ENCODE measurements around the gene TRIM45. TPM values are rescaled to one million over a fixed set of nuclear protein-coding genes. Genes with fewer than 3 reads are reported as not detected.
A peak's percentile ranks its signal among the peaks of the same experiment; 100 is the strongest.
"Not testable (repeated sequence)": the region's sequence is repeated elsewhere in the genome, so short reads cannot be mapped to it uniquely, and the experiment has no call there.

Gene TRIM45
- total and polyA plus RNA-seq, 7 donors, result 3.3 to 25.4 (median 10.9) TPM

GRCh38 chr1:117104986-117105385 is 16.6 kb downstream of the TRIM45 start:
- ATAC-seq (no peak), DNase-seq (no peak)
- peaks cover 8 to 51% of the 10 kb centered on the region in 2 donors for H3K36me3 ChIP-seq (ENCODE audit: insufficient read depth in 1 of 2, low read depth in 1 of 2)
- no peaks in the 10 kb centered on the region for H3K27me3 ChIP-seq (ENCODE audit: insufficient read depth in 3 of 3, low read length in 2 of 3)
- intact Hi-C loops (cut with DNase I), result no loop called here
- TF ChIP-seq CTCF (IDR thresholded peaks at IDR 0.05), result no peak
- no peaks in the 10 kb centered on the region for H3K4me1 ChIP-seq
- H3K9me3 ChIP-seq, result no peaks in the 10 kb centered on the region
- H3K27ac ChIP-seq, result no peak overlapping the region
- WGBS, 3 donors, result 56 to 68% (median 58%) methylated on average over 3 of the region's 3 CpGs
- H3K4me3 ChIP-seq, result no peak overlapping the region

GRCh38 chr1:117101858-117102257 is 19.7 kb downstream of the TRIM45 start:
- H3K27me3 ChIP-seq (ENCODE audit: insufficient read depth in 3 of 3, low read length in 2 of 3); ATAC-seq; H3K27ac ChIP-seq; H3K9me3 ChIP-seq; DNase-seq; H3K4me3 ChIP-seq; intact Hi-C loops (cut with DNase I): not testable (repeated sequence)
- 95 to 99% (median 96%) methylated on average over 3 of the region's 3 CpGs for WGBS, 3 donors
- peaks cover 0 to 20% of the 10 kb centered on the region in 2 donors for H3K36me3 ChIP-seq (ENCODE audit: insufficient read depth in 1 of 2, low read depth in 1 of 2)
- H3K4me1 ChIP-seq, result peaks cover 20% of the 10 kb centered on the region

GRCh38 chr1:117101334-117101733 is 20.2 kb downstream of the TRIM45 start:
- H3K4me3 ChIP-seq, result no peak overlapping the region
- H3K27ac ChIP-seq, result no peak overlapping the region
- WGBS, 3 donors, result 45 to 70% (median 50%) methylated on average over 1 of the region's 1 CpG
- no peaks in the 10 kb centered on the region for H3K9me3 ChIP-seq
- no peaks in the 10 kb centered on the region for H3K27me3 ChIP-seq (ENCODE audit: insufficient read depth in 3 of 3, low read length in 2 of 3)
- TF ChIP-seq CTCF (IDR thresholded peaks at IDR 0.05), result no peak
- intact Hi-C loops (cut with DNase I), result no loop called here
- peaks cover 0 to 16% of the 10 kb centered on the region in 2 donors for H3K36me3 ChIP-seq (ENCODE audit: insufficient read depth in 1 of 2, low read depth in 1 of 2)
- H3K4me1 ChIP-seq, result peaks cover 20% of the 10 kb centered on the region
- peak in 1 of 4 donors; percentile 50 for ATAC-seq
- no peak for DNase-seq

- Histone ChIP-seq H3K4me1 (peaks cover 36% of the 10 kb centered on the region), H3K36me3 (ENCODE audit: insufficient read depth in 1 of 2, low read depth in 1 of 2) (peaks cover 0 to 8% of the 10 kb centered on the region in 2 donors), H3K4me3 (no peak overlapping the region), H3K27ac (peak overlapping the region; percentile 64), H3K27me3 (ENCODE audit: insufficient read depth in 3 of 3, low read length in 2 of 3) (no peaks in the 10 kb centered on the region), H3K9me3 (no peaks in the 10 kb centered on the region)
- intact Hi-C loops (cut with DNase I), result no loop called here
- TF ChIP-seq CTCF (IDR thresholded peaks at IDR 0.05), result no peak
- ATAC-seq (peak in 3 of 4 donors; percentile 32 to 70 (median 38)), DNase-seq (no peak)
- WGBS, 3 donors, result 89 to 92% (median 89%) methylated on average over 4 of the region's 4 CpGs
These were observed 23.2 kb downstream of the TRIM45 start for GRCh38 chr1:117098287-117098890.

- Histone ChIP-seq H3K27ac (no peak overlapping the region), H3K9me3 (no peaks in the 10 kb centered on the region), H3K4me1 (peaks cover 43% of the 10 kb centered on the region), H3K4me3 (no peak overlapping the region), H3K36me3 (ENCODE audit: insufficient read depth in 1 of 2, low read depth in 1 of 2) (no peaks in the 10 kb centered on the region), H3K27me3 (ENCODE audit: insufficient read depth in 3 of 3, low read length in 2 of 3) (no peaks in the 10 kb centered on the region)
- intact Hi-C loops (cut with DNase I), result loop anchor here (2.0 kb wide), 2 partner anchors 13 to 19 kb away; no protein-coding TSS in a partner anchor
- TF ChIP-seq CTCF (IDR thresholded peaks at IDR 0.05), result no peak
- no peak for ATAC-seq
- WGBS, 3 donors, result 66 to 80% (median 74%) methylated on average over 4 of the region's 4 CpGs
- DNase-seq, result no peak
These were observed 24.1 kb downstream of the TRIM45 start for GRCh38 chr1:117097443-117097842.
